NB4 (cell line): ENCODE measurements around the gene GLRX2.

Experiments used
- MYC ChIP-seq: IDR thresholded peaks from 2 replicates; pipeline ENCODE4 v1.6.1; 2011; ENCODE audit warnings: low read depth, low read length
- POLR2A ChIP-seq: IDR thresholded peaks from 2 replicates; pipeline ENCODE4 v1.6.1; 2011; ENCODE audit warnings: mild to moderate bottlenecking; ENCODE audit not compliant: insufficient read length; ENCODE audit errors: extremely low read depth
- TF ChIP-seq, protein P1 (sequence below): IDR thresholded peaks from one replicate; pipeline ENCODE4 v1.5.1; 2012; ENCODE audit warnings: low read depth, low read length
- TF ChIP-seq, protein P2 (sequence below): IDR thresholded peaks from 2 replicates; pipeline ENCODE4 v1.6.1; 2011; ENCODE audit warnings: low read depth, low read length

DNA sequence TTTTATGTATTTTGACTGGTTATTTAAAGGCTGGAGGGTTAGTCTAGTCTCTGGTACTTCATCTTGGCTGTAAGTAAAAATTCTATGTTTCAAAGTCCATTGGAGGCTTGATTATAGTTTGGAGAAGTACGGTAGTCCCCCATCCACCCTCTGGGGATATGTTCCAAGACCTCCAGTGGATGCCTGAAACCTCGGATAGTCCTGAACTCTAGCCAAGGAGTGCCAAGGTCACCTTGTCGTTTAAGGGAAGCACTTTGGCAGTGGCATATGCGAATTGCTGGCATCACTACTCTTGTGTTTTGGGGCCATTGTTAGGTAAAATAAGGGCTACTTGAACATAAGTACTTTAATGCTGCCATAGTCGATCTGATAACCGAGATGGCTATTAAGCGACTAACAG, 35.0 kb upstream of the GLRX2 start:
- TF ChIP-seq, protein P1, sequence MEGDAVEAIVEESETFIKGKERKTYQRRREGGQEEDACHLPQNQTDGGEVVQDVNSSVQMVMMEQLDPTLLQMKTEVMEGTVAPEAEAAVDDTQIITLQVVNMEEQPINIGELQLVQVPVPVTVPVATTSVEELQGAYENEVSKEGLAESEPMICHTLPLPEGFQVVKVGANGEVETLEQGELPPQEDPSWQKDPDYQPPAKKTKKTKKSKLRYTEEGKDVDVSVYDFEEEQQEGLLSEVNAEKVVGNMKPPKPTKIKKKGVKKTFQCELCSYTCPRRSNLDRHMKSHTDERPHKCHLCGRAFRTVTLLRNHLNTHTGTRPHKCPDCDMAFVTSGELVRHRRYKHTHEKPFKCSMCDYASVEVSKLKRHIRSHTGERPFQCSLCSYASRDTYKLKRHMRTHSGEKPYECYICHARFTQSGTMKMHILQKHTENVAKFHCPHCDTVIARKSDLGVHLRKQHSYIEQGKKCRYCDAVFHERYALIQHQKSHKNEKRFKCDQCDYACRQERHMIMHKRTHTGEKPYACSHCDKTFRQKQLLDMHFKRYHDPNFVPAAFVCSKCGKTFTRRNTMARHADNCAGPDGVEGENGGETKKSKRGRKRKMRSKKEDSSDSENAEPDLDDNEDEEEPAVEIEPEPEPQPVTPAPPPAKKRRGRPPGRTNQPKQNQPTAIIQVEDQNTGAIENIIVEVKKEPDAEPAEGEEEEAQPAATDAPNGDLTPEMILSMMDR: no peak
- TF ChIP-seq, protein P2, sequence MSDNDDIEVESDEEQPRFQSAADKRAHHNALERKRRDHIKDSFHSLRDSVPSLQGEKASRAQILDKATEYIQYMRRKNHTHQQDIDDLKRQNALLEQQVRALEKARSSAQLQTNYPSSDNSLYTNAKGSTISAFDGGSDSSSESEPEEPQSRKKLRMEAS: no peak
- TF ChIP-seq POLR2A (no peak), MYC (no peak)
